HepG2 (cell line): ENCODE measurements around the gene CMIP. TPM values are rescaled to one million over a fixed set of nuclear protein-coding genes. Genes with fewer than 3 reads are reported as not detected.

Source experiments
- AGO1 ChIP-seq: fragments of 200-400 bp; formaldehyde crosslinking; IDR thresholded peaks from 2 replicates; pipeline ENCODE4 v1.6.1; 2017; ENCODE audit warnings: mild to moderate bottlenecking, low read depth, low read length, moderate library complexity; ENCODE audit not compliant: poor library complexity, severe bottlenecking
- ESRRA ChIP-seq: sonication (generic); formaldehyde crosslinking; IDR thresholded peaks from 2 replicates; pipeline ENCODE4 v1.5.1; 2020; ENCODE audit warnings: mild to moderate bottlenecking, low read depth, missing genetic modification reagents
- NR0B2 ChIP-seq: sonication (generic); formaldehyde crosslinking; IDR thresholded peaks from 2 replicates; pipeline ENCODE4 v1.4.0; 2020; ENCODE audit warnings: mild to moderate bottlenecking, missing genetic modification reagents
- PHF8 ChIP-seq: sonication (generic); formaldehyde crosslinking; IDR thresholded peaks from 2 replicates; pipeline ENCODE4 v1.5.0; 2020; ENCODE audit warnings: missing genetic modification reagents
- RAD21 ChIP-seq: fragments of 450-650 bp; formaldehyde crosslinking; IDR thresholded peaks from 2 replicates; pipeline ENCODE4 v1.5.0; 2020; ENCODE audit warnings: mild to moderate bottlenecking
- ZBED4 ChIP-seq: sonication (generic); formaldehyde crosslinking; IDR thresholded peaks from 2 replicates; pipeline ENCODE4 v1.4.0; 2020; ENCODE audit warnings: missing genetic modification reagents, borderline replicate concordance
- ZBTB2 ChIP-seq: sonication (generic); formaldehyde crosslinking; IDR thresholded peaks from 2 replicates; pipeline ENCODE4 v1.8.0; 2022; ENCODE audit warnings: low read depth, missing genetic modification reagents
- ZBTB49 ChIP-seq: sonication (generic); formaldehyde crosslinking; IDR thresholded peaks from 2 replicates; pipeline ENCODE4 v1.4.0; 2020; ENCODE audit warnings: missing genetic modification reagents, borderline replicate concordance
- ZNF318 ChIP-seq: sonication (generic); formaldehyde crosslinking; IDR thresholded peaks from 2 replicates; pipeline ENCODE4 v1.4.0; 2020; ENCODE audit warnings: mild to moderate bottlenecking, missing genetic modification reagents
- ZNF33B ChIP-seq: sonication (generic); formaldehyde crosslinking; IDR thresholded peaks from 2 replicates; pipeline ENCODE4 v1.5.1; 2020; ENCODE audit warnings: mild to moderate bottlenecking, missing genetic modification reagents
- ZNF569 ChIP-seq: sonication (generic); formaldehyde crosslinking; IDR thresholded peaks from 2 replicates; pipeline ENCODE4 v1.5.0; 2020; ENCODE audit warnings: mild to moderate bottlenecking, missing genetic modification reagents, moderate library complexity, borderline replicate concordance
- polyA plus RNA-seq, 8 experiments: library from polyadenylated mRNA; depleted of rRNA in 3 of 8; stranded (reverse) in 7 of 8; unstranded in 1 of 8; fragments of >200 nt; fragmentation: Illumina TruSeq in 4 of 8; extraction: Trizol in 4 of 8; gene quantifications; 2 replicates each; pipeline versions ENCODE4 v1.2.1 to v1.2.3, GENCODE V29; 2011 to 2016; ENCODE audit warnings: low read depth in 4 of 8, missing spikeins in 1 of 8, mixed read lengths in 1 of 8; ENCODE audit not compliant: insufficient read depth in 1 of 8
- total RNA-seq, 5 experiments: library from RNA; depleted of rRNA; stranded (reverse); fragments of >200 nt; fragmentation: Illumina TruSeq; extraction: Trizol; gene quantifications; 2 replicates each; pipeline ENCODE4 v1.2.3, GENCODE V29; 2016; ENCODE audit warnings: low read depth in 1 of 5

The CMIP gene
- total and polyA plus RNA-seq, 2 of the 13 experiments (the other 11 are each of a cell fraction or from before 2014, with no cell fraction given), result 10.9 to 18.1 TPM

GRCh38 chr16:81548876-81549546 is 104.4 kb downstream of the CMIP start (continued):
- no peak for TF ChIP-seq ZNF318 (CRISPR knock-in tag)
- TF ChIP-seq ZBED4 (CRISPR knock-in tag), result no peak
- no peak for TF ChIP-seq NR0B2 (CRISPR knock-in tag)
- no peak for TF ChIP-seq ZNF569
- no peak for TF ChIP-seq ZBTB2 (CRISPR knock-in tag)
- peak; percentile 71; the same call in 1 of the 2 replicates for TF ChIP-seq ZBTB49 (CRISPR knock-in tag)
- peak; percentile 23; the same call in 1 of the 2 replicates for TF ChIP-seq PHF8 (CRISPR knock-in tag)
- no peak for TF ChIP-seq AGO1
- peak; percentile 94 for TF ChIP-seq ESRRA (CRISPR knock-in tag)
- no peak for TF ChIP-seq ZNF33B
- peak; percentile 8; the same call in 1 of the 2 replicates for TF ChIP-seq RAD21 (CRISPR knock-in tag)
